GM04503 (cell line): ENCODE results near the gene PDIA2.
"Not testable (repeated sequence)": the region's sequence is repeated elsewhere in the genome, so short reads cannot be mapped to it uniquely, and the experiment has no call there.

Experiments
- DNase-seq: peaks from one replicate; pipeline ENCODE4 v3.0.0-alpha.2; 2012; ENCODE audit warnings: low read depth

PDIA2 gene

DNA sequence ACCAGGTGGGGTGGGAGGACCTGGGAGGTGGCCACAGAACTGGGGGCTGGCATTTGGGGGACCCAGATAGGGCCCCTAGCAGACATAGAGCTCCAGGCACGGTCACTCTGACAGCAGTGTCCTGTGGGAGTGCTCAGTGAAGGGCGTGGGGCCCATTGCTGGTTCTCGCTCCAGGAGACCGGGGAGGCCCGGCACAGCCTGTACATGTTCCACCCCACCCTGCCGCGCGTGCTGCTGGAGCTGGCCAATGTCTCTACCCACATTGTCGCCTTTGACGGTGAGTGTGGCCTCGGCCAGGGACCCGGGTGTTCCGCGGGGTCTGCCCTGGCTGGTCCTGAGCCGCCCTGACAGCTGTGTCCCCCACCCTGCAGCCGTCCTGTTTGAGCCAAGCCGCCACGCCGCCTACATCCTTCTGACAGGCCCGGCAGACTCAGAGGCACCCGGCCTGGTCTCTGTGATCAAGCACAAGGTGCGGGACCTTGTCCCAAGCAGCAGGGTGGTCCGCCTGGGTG is 18.5 kb upstream of the PDIA2 start:
- DNase-seq: no peak

DNA sequence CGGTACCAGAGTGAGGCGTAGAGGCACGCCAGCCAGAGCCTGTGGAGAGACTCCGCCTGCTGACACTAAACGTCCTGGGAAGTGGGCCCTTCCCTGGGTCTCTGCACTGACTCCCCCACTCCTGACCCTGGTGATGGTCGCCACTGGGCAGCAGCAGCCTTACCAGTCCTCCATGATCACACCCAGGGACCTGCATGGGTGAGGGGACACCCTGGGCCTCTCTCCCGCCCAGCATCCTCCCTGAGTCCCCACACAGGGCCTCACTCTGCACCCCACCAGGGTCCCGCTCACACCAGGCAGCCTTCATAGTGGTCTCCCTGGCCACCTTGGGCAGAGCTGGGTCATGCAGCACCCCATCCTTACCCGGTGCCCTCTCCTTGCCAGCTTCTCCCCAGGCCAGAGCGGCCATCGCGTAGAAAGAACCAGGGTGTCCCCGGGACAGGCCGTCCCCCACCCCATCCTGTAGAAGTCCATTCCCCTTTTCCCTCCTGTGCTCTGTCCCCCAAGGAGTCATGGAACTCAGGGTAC is 17.9 kb upstream of the PDIA2 start:
- no peak for DNase-seq

DNA sequence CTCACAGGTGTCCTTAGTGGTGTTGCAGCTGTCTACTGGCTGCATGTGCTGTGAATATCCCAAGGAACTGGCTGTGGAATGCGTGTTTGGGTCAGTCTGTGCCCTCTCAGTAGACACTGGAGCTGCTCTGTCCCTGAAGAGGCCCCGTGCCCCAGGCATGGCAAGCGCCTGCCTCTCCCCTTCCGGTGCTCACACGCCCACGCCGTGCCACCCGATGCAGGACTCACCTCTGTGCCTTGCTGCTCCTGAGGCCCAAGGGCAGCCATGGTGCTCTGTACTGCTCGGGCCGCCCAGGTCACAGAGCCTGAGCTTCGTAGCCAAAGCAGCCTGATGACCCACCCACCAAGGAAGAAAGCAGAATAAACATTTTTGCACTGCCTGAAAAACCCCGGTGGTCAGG is 17.3 kb upstream of the PDIA2 start:
- DNase-seq: no peak

DNA sequence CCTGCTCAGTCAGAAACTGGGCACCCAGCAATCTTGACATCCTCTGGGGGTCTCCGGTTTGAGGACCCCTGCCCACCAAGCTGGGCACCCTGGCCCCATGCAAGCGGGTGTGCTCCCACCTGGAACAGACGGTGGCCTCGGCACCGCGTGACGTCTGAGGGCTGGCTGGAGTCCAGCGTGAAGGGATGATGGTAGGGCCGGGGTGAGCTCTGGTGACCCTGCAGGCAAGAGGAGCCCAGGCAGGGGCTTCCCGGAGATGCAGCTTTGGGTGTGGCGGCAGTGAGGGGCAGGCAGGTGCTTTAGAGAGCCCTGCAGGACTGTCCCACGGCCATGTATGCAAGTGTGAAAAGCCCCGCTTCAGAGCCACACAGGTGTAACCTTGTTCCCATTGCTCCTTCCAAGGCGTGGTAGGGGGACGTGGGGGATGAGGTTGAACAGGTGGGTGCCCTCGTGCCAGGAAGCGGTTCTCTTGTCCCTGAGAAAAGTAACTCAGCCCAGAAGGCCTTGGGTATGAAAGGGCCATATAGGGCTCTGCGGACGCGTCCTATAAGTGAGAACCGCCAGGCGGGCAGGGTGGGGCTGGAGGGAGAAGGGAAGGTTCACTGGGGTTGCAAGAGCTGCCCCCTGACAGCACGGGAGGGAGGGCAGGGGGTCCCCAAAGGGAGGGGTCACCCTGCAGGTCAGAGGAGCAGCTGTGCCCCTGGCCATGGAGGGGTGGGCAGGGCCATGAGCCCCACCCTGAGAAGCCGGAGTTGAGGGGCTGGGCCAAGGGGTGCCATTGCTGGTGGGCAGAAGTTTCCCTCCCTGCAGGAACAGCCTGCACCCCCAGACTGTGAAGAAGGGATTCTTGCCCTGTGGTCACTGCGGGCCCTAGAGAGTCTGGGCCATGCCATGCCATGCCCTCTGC is 16.5 kb upstream of the PDIA2 start:
- DNase-seq: no peak

DNA sequence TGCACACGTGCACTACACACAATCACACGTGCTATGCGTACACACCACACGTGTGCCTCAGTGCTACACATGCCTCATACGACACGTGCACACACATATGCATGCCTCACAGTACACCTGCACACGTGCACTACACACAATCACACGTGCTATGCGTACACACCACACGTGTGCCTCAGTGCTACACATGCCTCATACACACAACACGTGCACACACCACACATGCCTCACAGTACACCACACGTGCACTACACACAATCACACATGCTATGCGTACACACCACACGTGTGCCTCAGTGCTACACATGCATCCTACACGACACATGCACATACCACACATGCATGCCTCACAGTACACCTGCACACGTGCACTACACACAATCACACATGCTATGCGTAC is 15.4 kb upstream of the PDIA2 start:
- not testable (repeated sequence) for DNase-seq

DNA sequence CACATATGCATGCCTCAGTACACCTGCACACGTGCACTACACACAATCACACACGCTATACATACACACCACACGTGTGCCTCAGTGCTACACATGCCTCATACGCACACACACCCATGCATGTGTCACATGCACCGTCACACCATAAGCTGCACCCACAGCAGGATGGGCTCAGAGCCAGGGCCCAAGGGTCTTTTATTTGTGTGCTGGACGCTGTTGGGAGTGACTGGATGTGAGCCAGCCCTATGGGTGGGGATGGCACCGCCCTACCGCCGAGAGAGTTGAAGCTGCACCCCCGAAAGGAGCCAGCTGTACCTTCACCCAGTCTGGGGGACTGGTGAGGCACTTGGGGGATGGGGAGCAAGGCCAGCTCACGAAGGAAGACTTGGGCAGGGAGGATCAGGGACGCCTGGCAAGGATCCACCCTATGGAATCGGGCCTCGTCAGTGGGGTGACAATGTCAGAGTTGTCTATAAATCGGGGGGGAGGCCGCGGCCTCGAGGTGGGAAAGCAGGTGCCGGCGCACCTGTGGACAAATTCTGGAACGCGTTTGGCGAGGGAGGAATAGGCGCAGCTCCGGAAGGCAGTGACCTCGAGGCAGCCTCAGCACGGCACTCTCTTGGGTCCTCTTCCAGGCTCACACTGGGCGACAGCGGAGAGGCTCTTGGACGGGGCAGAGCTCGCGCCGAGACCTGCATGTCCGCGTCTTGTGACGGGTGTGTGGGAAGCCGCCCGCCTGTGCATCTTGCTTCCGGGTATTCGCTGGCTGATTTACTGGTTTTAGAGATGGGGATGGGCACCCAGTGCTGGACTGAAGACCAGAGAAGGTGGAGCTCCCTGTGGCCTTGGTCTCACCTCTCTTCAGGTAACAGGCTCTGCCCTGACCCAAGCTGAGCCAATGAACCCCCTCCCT is 14.6 kb upstream of the PDIA2 start:
- no peak for DNase-seq

DNA sequence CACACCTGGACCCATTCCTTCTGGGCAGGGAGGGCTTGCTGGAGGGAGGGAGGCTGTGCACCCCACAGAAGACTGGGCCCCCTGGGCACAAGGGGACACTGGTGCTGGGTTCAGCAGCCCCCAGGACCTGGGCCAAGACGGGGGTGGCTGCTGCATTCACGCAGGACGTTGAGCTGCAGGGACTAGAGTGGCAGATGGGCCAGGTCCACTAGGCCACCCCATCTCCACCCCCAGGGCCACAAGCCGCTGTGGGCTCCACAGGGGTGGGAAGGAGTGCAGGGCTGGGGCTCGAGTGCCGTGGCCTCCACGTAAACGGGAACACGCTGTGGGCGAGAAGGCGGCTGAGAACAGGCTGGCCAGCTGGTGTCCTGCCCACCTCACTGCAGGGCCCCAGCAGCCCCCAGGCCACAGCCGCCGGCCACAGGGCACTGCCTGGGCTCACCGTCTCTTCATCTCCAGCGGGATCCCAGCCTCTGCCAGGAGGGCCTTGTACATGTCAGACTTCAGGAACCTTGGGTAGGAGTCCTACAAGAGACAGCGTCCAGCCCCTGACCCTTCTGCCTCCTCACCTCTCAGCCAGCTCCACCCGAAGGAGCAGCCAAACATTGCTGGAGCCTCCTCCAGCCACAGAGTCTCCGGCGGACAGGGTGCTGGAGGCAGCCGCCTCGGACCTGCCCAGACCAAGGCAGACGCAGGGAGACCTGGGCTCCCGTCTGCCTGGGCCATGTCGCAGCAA is 13.7 kb upstream of the PDIA2 start:
- DNase-seq: no peak

DNA sequence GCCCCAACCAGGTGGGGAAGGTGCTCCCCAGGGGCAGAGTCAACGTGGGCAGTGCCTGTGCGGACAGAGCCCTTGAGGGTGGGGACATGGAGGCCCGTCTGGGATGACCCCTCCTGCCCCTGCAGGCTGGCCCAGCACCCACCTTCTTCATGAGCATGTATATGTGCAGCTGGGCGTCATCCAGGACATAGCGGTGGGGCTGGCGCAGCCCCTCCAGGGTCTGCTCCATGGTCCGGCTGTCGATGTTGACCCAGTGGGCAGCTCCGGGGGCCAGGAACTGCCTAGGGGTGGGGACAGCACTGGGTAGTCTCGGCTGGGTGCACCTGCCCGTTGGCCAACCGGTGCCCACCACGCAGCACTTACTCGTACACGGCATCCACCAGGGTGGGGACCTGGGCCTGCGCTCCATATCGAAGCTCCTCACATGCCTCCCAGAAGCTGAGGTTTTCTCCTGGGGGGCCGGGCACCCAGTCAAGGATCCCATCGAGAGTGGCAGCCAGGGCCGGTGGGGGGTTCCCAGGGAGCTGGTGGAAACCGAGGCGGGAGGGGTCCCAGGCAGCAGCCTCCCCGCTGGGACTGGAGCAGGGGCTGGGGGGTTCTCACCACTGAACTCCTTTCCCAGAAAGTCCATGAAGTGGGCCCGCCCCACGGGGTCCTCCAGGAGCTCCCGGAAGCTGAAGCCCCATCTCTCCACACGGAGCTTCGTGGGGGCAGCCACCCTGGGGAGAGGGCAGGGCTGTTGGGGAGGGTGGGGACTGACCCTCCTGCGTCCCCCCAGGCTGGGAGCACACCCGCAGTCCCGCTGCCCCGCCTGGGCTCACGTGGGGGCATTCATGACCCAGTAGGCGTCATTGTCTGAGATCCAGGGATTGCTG is 12.3 kb upstream of the PDIA2 start:
- no peak for DNase-seq

DNA sequence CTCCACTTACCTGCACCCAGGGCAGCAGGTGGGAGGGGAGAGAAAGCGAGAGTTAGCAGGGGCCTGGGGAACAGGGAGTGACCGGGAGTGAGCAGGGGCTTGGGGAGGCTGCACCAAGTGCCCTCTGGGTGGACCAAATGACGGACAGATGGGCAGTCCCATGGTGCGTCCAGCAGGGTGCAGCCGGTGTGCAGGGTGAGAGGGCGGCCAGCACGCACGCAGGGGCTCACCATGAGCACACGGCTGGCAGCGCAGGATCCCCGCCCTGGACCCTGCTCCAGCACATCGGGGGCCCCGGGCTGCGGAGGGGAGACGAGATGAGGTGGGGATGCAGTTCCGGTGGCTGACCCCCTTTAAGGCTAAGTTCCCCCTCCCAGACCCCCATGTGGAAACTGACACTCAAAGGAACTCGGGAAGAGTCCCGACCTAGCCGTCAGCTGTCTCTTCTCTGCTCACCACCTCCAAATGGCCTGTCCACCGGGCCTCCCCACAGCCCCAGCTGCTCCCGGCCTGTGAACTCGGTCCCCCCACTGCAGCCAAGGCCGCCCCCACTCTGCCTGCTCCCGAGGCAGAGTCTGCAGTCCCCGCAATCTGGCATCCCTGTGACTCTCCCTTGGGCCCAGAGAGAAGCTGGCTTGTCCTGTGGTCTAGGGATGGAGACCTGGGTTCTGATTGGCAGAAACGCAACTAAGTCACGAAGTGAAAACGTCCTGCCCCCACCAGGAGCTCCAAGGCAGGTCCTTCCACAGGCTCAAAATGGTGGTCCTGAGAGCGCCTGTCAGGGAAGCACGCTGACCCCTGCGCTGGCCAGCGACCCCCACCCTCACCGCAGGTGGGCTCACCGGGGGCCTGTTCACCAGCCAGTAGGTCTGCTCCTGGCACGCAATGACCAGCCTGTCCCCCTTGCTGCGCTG is 10.1 kb upstream of the PDIA2 start:
- DNase-seq: no peak

DNA sequence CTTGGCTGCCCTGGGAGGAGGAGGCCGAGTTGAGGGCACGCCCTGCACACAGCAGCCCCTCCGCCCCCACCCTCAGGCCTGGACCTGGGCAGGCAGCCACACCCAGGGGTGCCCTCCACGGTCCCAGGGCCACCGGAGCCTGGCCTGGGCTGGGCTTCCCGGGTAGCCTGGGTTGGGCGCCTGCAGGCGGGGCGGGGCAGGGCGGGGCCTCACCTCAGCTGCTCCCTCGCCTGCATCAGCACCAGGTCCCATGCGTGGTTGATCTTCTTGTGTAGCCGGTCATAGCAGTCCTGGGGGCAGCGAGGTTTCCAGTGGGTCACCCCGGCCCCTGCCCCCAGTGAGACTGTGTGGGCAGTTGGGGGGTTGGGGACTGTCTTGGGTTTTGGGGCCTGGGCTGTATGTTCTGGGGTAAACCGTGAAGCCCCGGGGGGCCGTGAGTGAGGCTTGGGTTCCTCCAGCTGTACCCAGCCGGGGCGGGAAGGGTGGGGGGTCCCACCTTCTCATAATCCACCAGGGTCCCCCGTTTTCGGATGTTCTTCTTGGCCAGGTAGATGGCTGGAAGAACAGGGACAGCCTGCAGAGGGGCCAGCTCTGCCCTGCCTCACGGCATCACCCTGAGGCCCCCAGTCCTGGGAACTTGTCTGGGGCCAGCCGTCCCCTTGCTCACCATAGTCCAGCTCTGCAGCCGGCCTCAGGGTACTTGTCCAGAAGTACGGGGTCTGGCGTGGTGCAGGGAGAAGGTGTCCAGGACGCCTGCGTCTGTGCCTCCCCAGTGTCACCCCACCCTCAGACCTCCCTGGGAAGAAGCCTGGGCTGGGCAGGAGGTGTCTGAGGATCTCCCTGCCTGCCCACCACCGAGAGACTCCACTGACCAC is 9.2 kb upstream of the PDIA2 start:
- no peak for DNase-seq

DNA sequence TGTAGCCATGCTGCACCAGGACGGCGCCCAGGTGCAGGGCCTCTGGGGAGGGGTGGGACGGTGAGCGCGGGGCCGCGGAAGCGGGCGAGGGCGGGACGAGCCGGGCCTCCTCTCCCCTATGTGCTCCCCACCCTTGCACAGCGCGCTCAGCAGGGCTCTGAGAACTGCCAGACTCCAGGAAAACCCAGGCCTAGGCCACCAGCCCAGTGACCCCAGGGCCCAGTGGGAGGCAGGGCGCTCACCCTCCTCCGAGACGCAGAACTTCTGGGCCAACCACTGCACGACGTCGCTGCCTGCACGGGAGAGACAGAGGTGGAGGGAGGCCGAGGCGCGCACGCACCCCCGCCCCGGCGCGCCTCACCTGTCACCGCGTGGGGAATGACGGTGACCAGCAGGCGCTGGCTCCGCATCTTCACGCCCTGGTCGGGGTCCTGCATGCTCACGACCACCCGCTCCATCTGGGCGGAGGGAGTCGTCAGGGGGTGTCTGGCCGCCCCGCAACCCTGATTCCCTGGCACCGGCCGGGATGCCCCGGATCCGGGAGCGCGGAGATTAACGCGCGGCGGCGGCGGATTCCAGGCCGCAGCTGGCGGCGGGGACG is 7.8 kb upstream of the PDIA2 start:
- DNase-seq: no peak

DNA sequence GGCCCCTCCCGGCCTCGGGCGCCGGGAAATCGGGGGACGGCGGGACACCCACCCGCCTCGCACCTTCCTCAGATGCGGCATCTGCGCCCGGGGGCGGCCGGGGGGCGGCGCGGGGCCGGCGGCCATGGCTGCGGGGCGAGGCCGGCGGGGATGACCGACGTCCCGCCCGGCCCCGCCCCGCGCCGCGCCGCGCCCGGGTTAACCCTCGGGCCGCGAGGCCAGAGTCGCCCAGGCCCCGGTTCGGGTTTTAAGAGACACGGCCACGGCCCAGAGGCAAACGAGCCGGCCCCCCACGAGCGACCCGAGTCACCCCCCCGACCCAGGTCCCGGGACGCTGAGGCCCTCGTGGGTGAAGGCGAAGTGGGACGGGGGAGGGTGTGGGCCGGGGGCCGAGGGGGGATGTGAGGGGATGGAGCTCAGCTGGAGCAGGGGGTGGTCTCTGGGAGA is 7.2 kb upstream of the PDIA2 start, which contains the start of gene RGS11:
Gene RGS11 (minus strand): TSS at position 159 of the 447 bp plus-strand sequence. CDS start 33 bp downstream, at position 126.
- no peak for DNase-seq

DNA sequence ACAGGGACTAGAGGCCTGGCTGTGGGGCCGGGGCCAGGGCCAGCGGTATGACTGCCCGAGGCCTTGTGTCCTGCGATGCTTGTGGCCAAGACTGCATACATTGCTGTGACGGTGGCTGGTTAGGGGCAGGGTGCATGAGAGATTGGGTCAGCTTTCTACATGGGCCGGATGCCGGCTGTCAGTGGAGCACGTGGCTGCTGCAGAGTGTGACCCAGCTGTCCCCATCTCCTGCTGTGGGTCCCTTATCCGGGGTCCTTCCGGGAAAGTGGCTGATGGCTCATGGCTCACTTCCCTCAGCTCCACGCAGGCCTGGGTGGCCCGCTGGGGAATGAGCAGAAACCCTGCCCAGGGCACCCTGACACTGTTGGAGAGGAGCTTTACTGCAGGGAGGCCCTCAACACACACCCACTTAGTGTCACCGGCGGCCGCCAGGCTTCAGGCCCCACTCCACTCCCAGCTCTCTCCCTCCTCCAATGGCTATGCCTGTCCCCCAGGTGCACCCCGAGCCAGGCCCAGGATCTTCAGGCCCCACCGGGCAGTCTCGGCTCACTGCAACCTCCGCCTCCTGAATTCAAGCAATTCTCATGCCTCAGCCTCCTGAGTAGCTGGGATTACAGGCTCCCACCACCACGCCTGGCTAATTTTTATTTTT is 6.4 kb upstream of the PDIA2 start:
- no peak for DNase-seq

DNA sequence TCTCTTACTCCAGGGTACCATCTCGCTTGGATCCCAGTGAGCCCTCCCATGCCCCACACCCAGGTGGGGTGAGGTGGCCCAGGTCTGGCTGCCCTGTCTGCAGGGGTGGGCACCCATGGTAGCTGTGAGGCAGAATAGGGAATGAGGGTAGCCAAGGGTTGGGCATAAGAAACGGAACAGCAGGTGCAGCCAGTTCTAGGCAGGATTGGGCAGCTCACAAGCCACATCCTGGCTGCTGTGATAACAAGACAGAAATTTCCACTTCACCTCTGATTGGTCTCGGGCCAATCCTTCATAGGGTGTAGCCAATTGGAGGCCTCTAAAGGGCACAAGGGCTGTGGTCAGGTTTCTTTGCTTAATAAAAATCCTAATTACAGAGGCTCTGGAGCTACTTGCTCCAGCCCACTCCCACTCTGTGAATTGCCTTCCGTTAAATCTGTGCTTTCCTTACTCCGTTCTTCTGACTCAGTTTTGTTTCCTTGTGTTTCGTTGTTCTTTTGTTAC is 4.0 kb upstream of the PDIA2 start:
- no peak for DNase-seq

DNA sequence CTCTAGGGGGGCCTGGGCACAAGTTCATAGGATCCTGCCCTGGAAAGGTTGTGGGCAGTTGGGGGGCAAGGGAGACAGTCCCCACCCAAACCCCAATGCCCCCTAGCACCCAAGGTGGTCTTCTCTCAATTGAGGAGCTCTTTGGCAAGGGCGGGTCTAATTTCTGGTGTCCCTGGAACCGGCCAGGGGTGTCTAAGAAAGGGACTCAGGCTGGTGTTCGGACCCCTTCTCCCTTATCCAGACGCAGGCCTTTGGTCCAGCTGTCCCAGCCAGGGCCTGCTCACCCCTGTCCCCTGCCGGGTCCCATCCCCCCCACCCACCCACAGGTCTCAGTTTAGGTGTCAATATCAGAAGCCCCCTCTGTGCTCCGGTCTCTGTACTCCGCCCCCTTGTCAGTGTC is 3.4 kb upstream of the PDIA2 start:
- DNase-seq: no peak

DNA sequence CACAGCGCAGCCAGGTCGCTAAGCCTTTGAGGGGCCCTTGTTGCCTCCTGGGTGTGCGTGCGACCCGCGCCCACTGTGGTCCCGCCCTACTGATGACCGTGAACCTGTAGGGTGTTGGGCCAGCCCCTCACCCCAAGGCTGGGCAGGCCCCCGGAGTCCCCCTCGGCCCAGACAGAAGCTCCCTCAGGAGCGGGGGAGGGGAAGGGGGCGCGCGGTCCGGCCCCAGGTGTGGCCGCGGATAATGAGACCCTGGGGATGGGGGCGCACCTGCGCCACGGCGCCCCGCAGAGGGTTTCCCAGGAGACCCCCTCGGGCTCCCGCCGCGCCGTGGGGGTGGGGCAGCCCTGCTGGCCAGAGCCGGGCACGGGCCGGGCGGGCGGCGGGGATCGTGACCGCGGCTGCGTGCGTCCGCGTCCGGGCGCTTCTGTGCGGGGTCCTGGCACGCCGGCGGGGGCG is 2.9 kb upstream of the PDIA2 start:
- no peak for DNase-seq

DNA sequence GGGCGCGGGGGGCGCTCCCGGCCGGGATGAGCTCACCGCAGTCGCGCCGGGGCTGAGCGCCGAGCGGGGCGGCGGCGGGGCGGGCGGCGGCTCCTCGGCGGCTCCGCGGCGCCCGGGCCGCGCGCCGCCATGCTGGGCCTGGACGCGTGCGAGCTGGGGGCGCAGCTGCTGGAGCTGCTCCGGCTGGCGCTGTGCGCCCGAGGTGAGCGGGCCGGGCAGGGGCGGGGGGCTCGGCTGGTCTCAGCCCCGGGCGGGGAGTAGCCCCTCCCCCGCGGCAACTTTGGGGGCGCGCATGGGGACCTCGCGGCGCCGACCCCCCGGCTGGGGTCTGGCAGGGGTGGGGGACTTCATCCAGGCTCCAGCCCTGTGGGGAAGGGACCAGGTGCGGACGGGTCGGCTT is 2.4 kb upstream of the PDIA2 start, which contains the start of gene ARHGDIG:
Gene ARHGDIG (plus strand): TSS at position 40 of the 400 bp plus-strand sequence. CDS start 90 bp downstream, at position 130.
- no peak for DNase-seq
